Dermis microvascular lymphatic vessel endothelial cell (primary cell): ENCODE measurements around the gene DOCK9. TPM values are rescaled to one million over a fixed set of nuclear protein-coding genes. Genes with fewer than 3 reads are reported as not detected.

ENCODE experiments used
- DNase-seq, 2 donors: peaks; one replicate each; pipeline versions ENCODE4 v3.0.0 to v3.0.0-alpha.2; 2010; ENCODE audit warnings: low read depth in 2 of 2
- total RNA-seq: library from RNA; depleted of rRNA; stranded (reverse); fragments of >200 nt; gene quantifications from 2 replicates; pipeline ENCODE4 v1.2.1, GENCODE V29; 2014

DOCK9 gene
- total RNA-seq, 1 donor from 2014 or later, result 249 TPM

GRCh38 chr13:98800078-98800477 lies 177.8 kb downstream of the DOCK9 start:
- DNase-seq, result no peak

- no peak for DNase-seq
Observed at GRCh38 chr13:98798849-98799645, 178.8 kb downstream of the DOCK9 start.

- DNase-seq, result no peak
Observed at GRCh38 chr13:98797456-98797855, 180.4 kb downstream of the DOCK9 start.

- DNase-seq, result no peak
Observed at GRCh38 chr13:98796798-98797197, 181.1 kb downstream of the DOCK9 start.

GRCh38 chr13:98796191-98796590 lies 181.7 kb downstream of the DOCK9 start:
- no peak for DNase-seq

- DNase-seq, result no peak
Observed at GRCh38 chr13:98795220-98795619, 182.6 kb downstream of the DOCK9 start.

GRCh38 chr13:98794498-98794897 lies 183.4 kb downstream of the DOCK9 start:
- DNase-seq, result no peak

GRCh38 chr13:98792785-98793495 lies 184.9 kb downstream of the DOCK9 start:
- DNase-seq, result no peak

GRCh38 chr13:98792321-98792720 lies 185.5 kb downstream of the DOCK9 start:
- no peak for DNase-seq

- no peak for DNase-seq
Observed at GRCh38 chr13:98791611-98792010, 186.3 kb downstream of the DOCK9 start.

- DNase-seq, result no peak
Observed at GRCh38 chr13:98787996-98788395, 189.9 kb downstream of the DOCK9 start.

- no peak for DNase-seq
Observed at GRCh38 chr13:98787173-98787572, 190.7 kb downstream of the DOCK9 start.

GRCh38 chr13:98786023-98786422 lies 191.8 kb downstream of the DOCK9 start:
- DNase-seq, result no peak

GRCh38 chr13:98785405-98785804 lies 192.5 kb downstream of the DOCK9 start:
- DNase-seq, result no peak

GRCh38 chr13:98784666-98785065 lies 193.2 kb downstream of the DOCK9 start:
- DNase-seq, result no peak

GRCh38 chr13:98783856-98784478 lies 193.9 kb downstream of the DOCK9 start:
- no peak for DNase-seq

GRCh38 chr13:98782654-98783053 lies 195.2 kb downstream of the DOCK9 start:
- DNase-seq, result no peak

GRCh38 chr13:98781905-98782304 lies 196.0 kb downstream of the DOCK9 start:
- DNase-seq, result no peak

GRCh38 chr13:98781470-98781869 lies 196.4 kb downstream of the DOCK9 start:
- no peak for DNase-seq

- DNase-seq, result no peak
Observed at GRCh38 chr13:98781045-98781444, 196.8 kb downstream of the DOCK9 start.

- peak in 1 of 2 donors; percentile 38 for DNase-seq
Observed at GRCh38 chr13:98780451-98780850, 197.4 kb downstream of the DOCK9 start.

- no peak for DNase-seq
Observed at GRCh38 chr13:98779695-98780094, 198.2 kb downstream of the DOCK9 start.
